Neural progenitor cell (in vitro differentiated cells): Measurements from ENCODE around the gene KCNMA1. TPM values are rescaled to one million over a fixed set of nuclear protein-coding genes. Genes with fewer than 3 reads are reported as not detected.

Source experiments
- DNase-seq: peaks from one replicate; pipeline ENCODE4 v3.0.0-alpha.2; 2016; ENCODE audit warnings: low spot score
- H2AFZ ChIP-seq: fragments of 200-600 bp; sonication (generic); replicated peaks from 2 replicates; pipeline ENCODE4 v1.6.1; 2016; ENCODE audit warnings: antibody characterized with exemption
- H3F3A ChIP-seq: fragments of 200-600 bp; sonication (generic); 2 replicates; pipeline ENCODE4 v1.6.1; 2016; ENCODE audit warnings: antibody characterized with exemption, low read depth
- H3K27ac ChIP-seq: fragments of 200-600 bp; sonication (generic); 2 replicates; pipeline ENCODE4 v1.5.1; 2016; ENCODE audit warnings: mild to moderate bottlenecking
- H3K27me3 ChIP-seq: fragments of 200-600 bp; sonication (generic); 2 replicates; pipeline ENCODE4 v1.6.1; 2016; ENCODE audit warnings: mild to moderate bottlenecking, moderate library complexity
- H3K36me3 ChIP-seq: fragments of 200-600 bp; sonication (generic); 2 replicates; pipeline ENCODE4 v1.5.1; 2016
- H3K4me1 ChIP-seq: fragments of 200-600 bp; sonication (generic); 2 replicates; pipeline ENCODE4 v1.6.1; 2016; ENCODE audit warnings: mixed run types
- H3K4me2 ChIP-seq: fragments of 200-600 bp; sonication (generic); 2 replicates; pipeline ENCODE4 v1.6.1; 2016
- H3K4me3 ChIP-seq: fragments of 200-600 bp; sonication (generic); 2 replicates; pipeline ENCODE4 v1.5.1; 2016
- H3K79me2 ChIP-seq: fragments of 200-600 bp; sonication (generic); 2 replicates; pipeline ENCODE4 v1.6.1; 2016; ENCODE audit warnings: low read depth
- H3K9ac ChIP-seq: fragments of 200-600 bp; sonication (generic); 2 replicates; pipeline ENCODE4 v1.6.1; 2016
- H3K9me3 ChIP-seq: fragments of 200-600 bp; sonication (generic); 2 replicates; pipeline ENCODE4 v1.5.1; 2016; ENCODE audit warnings: low read depth
- H4K20me1 ChIP-seq: fragments of 200-600 bp; sonication (generic); 2 replicates; pipeline ENCODE4 v1.6.1; 2016; ENCODE audit warnings: low read depth
- H3K27ac Mint-ChIP-seq: 3 replicates; pipeline ENCODE4 v1.8.0; 2021; ENCODE audit warnings: mixed read lengths
- H3K27me3 Mint-ChIP-seq: 2 replicates; pipeline ENCODE4 v1.8.0; 2022; ENCODE audit warnings: low read depth, mild to moderate bottlenecking, inconsistent platforms, moderate library complexity, mixed read lengths; ENCODE audit not compliant: insufficient read depth
- H3K36me3 Mint-ChIP-seq: 3 replicates; pipeline ENCODE4 v1.8.0; 2021; ENCODE audit warnings: mixed read lengths
- H3K4me1 Mint-ChIP-seq: 3 replicates; pipeline ENCODE4 v1.8.0; 2021; ENCODE audit warnings: mixed read lengths
- H3K4me3 Mint-ChIP-seq: 3 replicates; pipeline ENCODE4 v1.8.0; 2021; ENCODE audit warnings: mild to moderate bottlenecking, moderate library complexity, mixed read lengths
- H3K9me3 Mint-ChIP-seq: 3 replicates; pipeline ENCODE4 v1.8.0; 2020; ENCODE audit warnings: mixed read lengths
- CTCF ChIP-seq: fragments of 200-600 bp; sonication (generic); IDR thresholded peaks from 2 replicates; pipeline ENCODE4 v1.5.1; 2017; ENCODE audit warnings: antibody characterized with exemption, mild to moderate bottlenecking
- EZH2 ChIP-seq: fragments of 200-600 bp; sonication (generic); IDR thresholded peaks from 2 replicates; pipeline ENCODE4 v1.6.1; 2017; ENCODE audit warnings: antibody characterized with exemption, mild to moderate bottlenecking, moderate library complexity
- EZH2phosphoT487 ChIP-seq: fragments of 200-600 bp; sonication (generic); IDR thresholded peaks from 2 replicates; pipeline ENCODE4 v1.6.1; 2017; ENCODE audit warnings: antibody characterized with exemption
- total RNA-seq: library from RNA; depleted of rRNA; stranded (reverse); fragments of >200 nt; gene quantifications from 2 replicates; pipeline ENCODE4 v1.2.3, GENCODE V29; 2015; ENCODE audit warnings: low replicate concordance

The KCNMA1 gene
- total RNA-seq, 1 donor from 2014 or later: 2.4 TPM

- H3K79me2 ChIP-seq: no peaks in the 10 kb centered on the region
- H3K27me3 Mint-ChIP-seq: peaks cover 2% of the 10 kb centered on the region
- DNase-seq: no peak
- H3K4me1 Mint-ChIP-seq: peaks cover 11% of the 10 kb centered on the region
- no peak for TF ChIP-seq EZH2
- TF ChIP-seq EZH2phosphoT487: no peak
- TF ChIP-seq CTCF: no peak
- no peak overlapping the region for H3K4me3 ChIP-seq
- no peak overlapping the region for H3K9ac ChIP-seq
- H3K36me3 ChIP-seq: no peaks in the 10 kb centered on the region
- peaks cover 16% of the 10 kb centered on the region for H3K4me1 ChIP-seq
- H3F3A ChIP-seq: peaks cover 15% of the 10 kb centered on the region
- no peak overlapping the region for H3K27ac Mint-ChIP-seq
- no peak overlapping the region for H2AFZ ChIP-seq
- no peak overlapping the region for H3K4me2 ChIP-seq
- no peaks in the 10 kb centered on the region for H3K36me3 Mint-ChIP-seq
- H4K20me1 ChIP-seq: no peaks in the 10 kb centered on the region
- H3K27me3 ChIP-seq: no peaks in the 10 kb centered on the region
- no peak overlapping the region for H3K4me3 Mint-ChIP-seq
- no peak overlapping the region for H3K27ac ChIP-seq
- peaks cover 6% of the 10 kb centered on the region for H3K9me3 Mint-ChIP-seq
- H3K9me3 ChIP-seq: peaks cover 7% of the 10 kb centered on the region
Observed at GRCh38 chr10:77653210-77653609, 15.6 kb upstream of the KCNMA1 start.

GRCh38 chr10:77649333-77650331 lies 12.0 kb upstream of the KCNMA1 start:
- no peak overlapping the region for H3K4me3 ChIP-seq
- DNase-seq: peak; percentile 6
- peaks cover 8% of the 10 kb centered on the region for H3K9me3 ChIP-seq
- H3K4me2 ChIP-seq: peak overlapping the region; percentile 32
- TF ChIP-seq CTCF (no peak), EZH2phosphoT487 (no peak), EZH2 (no peak)
- no peak overlapping the region for H3K27ac ChIP-seq
- Mint-ChIP-seq H3K36me3 (no peaks in the 10 kb centered on the region), H3K4me3 (no peak overlapping the region), H3K27me3 (peaks cover 4% of the 10 kb centered on the region), H3K27ac (peak overlapping the region; percentile 33), H3K4me1 (peaks cover 11% of the 10 kb centered on the region), H3K9me3 (peaks cover 6% of the 10 kb centered on the region)
- H3K27me3 ChIP-seq: no peaks in the 10 kb centered on the region
- no peaks in the 10 kb centered on the region for H4K20me1 ChIP-seq
- H3K4me1 ChIP-seq: peaks cover 16% of the 10 kb centered on the region
- H3K79me2 ChIP-seq: no peaks in the 10 kb centered on the region
- no peaks in the 10 kb centered on the region for H3K36me3 ChIP-seq
- H3K9ac ChIP-seq: no peak overlapping the region
- peaks cover 15% of the 10 kb centered on the region for H3F3A ChIP-seq
- H2AFZ ChIP-seq: no peak overlapping the region

- TF ChIP-seq EZH2phosphoT487 (no peak), CTCF (no peak), EZH2 (no peak)
- peak overlapping the region; percentile 65 for H3K27ac Mint-ChIP-seq
- no peak overlapping the region for H2AFZ ChIP-seq
Observed at GRCh38 chr10:77648472-77648871, 10.9 kb upstream of the KCNMA1 start.

More at GRCh38 chr10:77648472-77648871, 10.9 kb upstream of the KCNMA1 start:
- no peak for DNase-seq
- peaks cover 19% of the 10 kb centered on the region for H3F3A ChIP-seq
- Mint-ChIP-seq H3K36me3 (no peaks in the 10 kb centered on the region), H3K9me3 (peaks cover 10% of the 10 kb centered on the region), H3K4me1 (peaks cover 11% of the 10 kb centered on the region), H3K4me3 (no peak overlapping the region), H3K27me3 (peaks cover 4% of the 10 kb centered on the region)
- H3K36me3 ChIP-seq: no peaks in the 10 kb centered on the region
- no peak overlapping the region for H3K27ac ChIP-seq
- H3K9ac ChIP-seq: no peak overlapping the region
- no peak overlapping the region for H3K4me2 ChIP-seq
- H3K27me3 ChIP-seq: no peaks in the 10 kb centered on the region
- no peak overlapping the region for H3K4me3 ChIP-seq
- no peaks in the 10 kb centered on the region for H3K79me2 ChIP-seq
- no peaks in the 10 kb centered on the region for H4K20me1 ChIP-seq
- peaks cover 16% of the 10 kb centered on the region for H3K4me1 ChIP-seq
- H3K9me3 ChIP-seq: peaks cover 11% of the 10 kb centered on the region
